Breast epithelium (tissue), 3 donors: ENCODE data around the gene ACVR1B.

Experiments
- POLR2A ChIP-seq: fragments of 450-650 bp; IDR thresholded peaks from one replicate; pipeline ENCODE4 v1.6.1; 2016; ENCODE audit warnings: antibody characterized with exemption, mild to moderate bottlenecking, moderate library complexity
- TF ChIP-seq, protein P1 (sequence below), 3 donors: fragments of 450-650 bp; IDR thresholded peaks; one replicate each; pipeline ENCODE4 v1.5.1; 2016 to 2017; ENCODE audit warnings: antibody characterized with exemption in 3 of 3, mild to moderate bottlenecking in 3 of 3, moderate library complexity in 3 of 3

- TF ChIP-seq, protein P1, sequence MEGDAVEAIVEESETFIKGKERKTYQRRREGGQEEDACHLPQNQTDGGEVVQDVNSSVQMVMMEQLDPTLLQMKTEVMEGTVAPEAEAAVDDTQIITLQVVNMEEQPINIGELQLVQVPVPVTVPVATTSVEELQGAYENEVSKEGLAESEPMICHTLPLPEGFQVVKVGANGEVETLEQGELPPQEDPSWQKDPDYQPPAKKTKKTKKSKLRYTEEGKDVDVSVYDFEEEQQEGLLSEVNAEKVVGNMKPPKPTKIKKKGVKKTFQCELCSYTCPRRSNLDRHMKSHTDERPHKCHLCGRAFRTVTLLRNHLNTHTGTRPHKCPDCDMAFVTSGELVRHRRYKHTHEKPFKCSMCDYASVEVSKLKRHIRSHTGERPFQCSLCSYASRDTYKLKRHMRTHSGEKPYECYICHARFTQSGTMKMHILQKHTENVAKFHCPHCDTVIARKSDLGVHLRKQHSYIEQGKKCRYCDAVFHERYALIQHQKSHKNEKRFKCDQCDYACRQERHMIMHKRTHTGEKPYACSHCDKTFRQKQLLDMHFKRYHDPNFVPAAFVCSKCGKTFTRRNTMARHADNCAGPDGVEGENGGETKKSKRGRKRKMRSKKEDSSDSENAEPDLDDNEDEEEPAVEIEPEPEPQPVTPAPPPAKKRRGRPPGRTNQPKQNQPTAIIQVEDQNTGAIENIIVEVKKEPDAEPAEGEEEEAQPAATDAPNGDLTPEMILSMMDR (IDR thresholded peaks at IDR 0.05): no peak
- no peak for TF ChIP-seq POLR2A
Measured at GRCh38 chr12:51943346-51943745, 8.2 kb upstream of the ACVR1B start.
